ENCODE data around the gene MACROD2.

GRCh38 chr20:14947946-14948345 is 952.6 kb downstream of the MACROD2 start:
- TF ChIP-seq, protein P1, sequence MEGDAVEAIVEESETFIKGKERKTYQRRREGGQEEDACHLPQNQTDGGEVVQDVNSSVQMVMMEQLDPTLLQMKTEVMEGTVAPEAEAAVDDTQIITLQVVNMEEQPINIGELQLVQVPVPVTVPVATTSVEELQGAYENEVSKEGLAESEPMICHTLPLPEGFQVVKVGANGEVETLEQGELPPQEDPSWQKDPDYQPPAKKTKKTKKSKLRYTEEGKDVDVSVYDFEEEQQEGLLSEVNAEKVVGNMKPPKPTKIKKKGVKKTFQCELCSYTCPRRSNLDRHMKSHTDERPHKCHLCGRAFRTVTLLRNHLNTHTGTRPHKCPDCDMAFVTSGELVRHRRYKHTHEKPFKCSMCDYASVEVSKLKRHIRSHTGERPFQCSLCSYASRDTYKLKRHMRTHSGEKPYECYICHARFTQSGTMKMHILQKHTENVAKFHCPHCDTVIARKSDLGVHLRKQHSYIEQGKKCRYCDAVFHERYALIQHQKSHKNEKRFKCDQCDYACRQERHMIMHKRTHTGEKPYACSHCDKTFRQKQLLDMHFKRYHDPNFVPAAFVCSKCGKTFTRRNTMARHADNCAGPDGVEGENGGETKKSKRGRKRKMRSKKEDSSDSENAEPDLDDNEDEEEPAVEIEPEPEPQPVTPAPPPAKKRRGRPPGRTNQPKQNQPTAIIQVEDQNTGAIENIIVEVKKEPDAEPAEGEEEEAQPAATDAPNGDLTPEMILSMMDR (IDR thresholded peaks at IDR 0.05), result no peak
- TF ChIP-seq POLR2A (IDR thresholded peaks at IDR 0.05), result no peak

All from suprapubic skin (tissue), 3 donors.